GM23248 (cell line): ENCODE results near the gene NPFFR1.

Experiments used
- EZH2 ChIP-seq: fragments of 200-600 bp; sonication (generic); IDR thresholded peaks from 2 replicates; pipeline ENCODE4 v1.6.1; 2018; ENCODE audit warnings: antibody characterized with exemption, mild to moderate bottlenecking; ENCODE audit not compliant: insufficient read depth, poor library complexity, severe bottlenecking
- EZH2phosphoT487 ChIP-seq: fragments of 200-600 bp; sonication (generic); IDR thresholded peaks from 2 replicates; pipeline ENCODE4 v1.6.1; 2018; ENCODE audit warnings: antibody characterized with exemption, moderate library complexity, mild to moderate bottlenecking, low read depth; ENCODE audit not compliant: insufficient read depth

DNA sequence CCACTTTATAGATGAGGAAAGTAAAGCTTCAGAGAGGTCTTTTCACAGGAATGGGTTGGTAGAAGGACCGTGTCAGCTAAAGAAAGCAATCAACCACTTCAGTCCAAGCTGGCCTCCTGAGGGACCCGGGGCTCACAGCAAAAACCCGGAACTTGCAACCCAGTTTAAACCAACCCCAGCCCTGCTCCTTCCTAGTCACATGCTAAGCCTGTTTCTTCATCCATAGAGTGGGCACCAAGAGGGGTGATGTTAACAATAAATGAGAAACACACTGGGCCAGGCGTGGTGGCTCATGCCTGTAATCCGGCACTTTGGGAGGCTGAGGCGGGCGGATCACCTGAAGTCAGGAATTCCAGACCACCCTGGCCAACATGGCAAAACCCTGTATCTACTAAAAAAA is 12.1 kb upstream of the NPFFR1 start:
- TF ChIP-seq EZH2phosphoT487 (no peak), EZH2 (no peak)
